Measurements from ENCODE around the gene RCN2.

The RCN2 gene

GRCh38 chr15:76935620-76936019 lies 4.1 kb downstream of the RCN2 start:
- no peak overlapping the region for H3K9ac ChIP-seq (ENCODE audit: low read length)
- peaks cover 67% of the 10 kb centered on the region for H3K36me3 ChIP-seq (ENCODE audit: control insufficient read depth, insufficient read depth, low read length)
- no peaks in the 10 kb centered on the region for H3K9me3 ChIP-seq (ENCODE audit: control insufficient read depth, insufficient read depth, low read depth, low read length)
- H3K4me1 ChIP-seq (ENCODE audit: control insufficient read depth, insufficient read depth, low read length) = peaks cover 12% of the 10 kb centered on the region
- H3K27me3 ChIP-seq (ENCODE audit: control insufficient read depth, insufficient read depth, low read length) = no peaks in the 10 kb centered on the region
- no peak overlapping the region for H3K4me3 ChIP-seq (ENCODE audit: low read depth, low read length)
- H3K27ac ChIP-seq (ENCODE audit: low read depth, low read length) = no peak overlapping the region

GRCh38 chr15:76936671-76937070 lies 5.1 kb downstream of the RCN2 start:
- H3K9me3 ChIP-seq (ENCODE audit: control insufficient read depth, insufficient read depth, low read depth, low read length) = no peaks in the 10 kb centered on the region
- no peak overlapping the region for H3K9ac ChIP-seq (ENCODE audit: low read length)
- peaks cover 8% of the 10 kb centered on the region for H3K4me1 ChIP-seq (ENCODE audit: control insufficient read depth, insufficient read depth, low read length)
- H3K4me3 ChIP-seq (ENCODE audit: low read depth, low read length) = no peak overlapping the region
- no peaks in the 10 kb centered on the region for H3K27me3 ChIP-seq (ENCODE audit: control insufficient read depth, insufficient read depth, low read length)
- H3K36me3 ChIP-seq (ENCODE audit: control insufficient read depth, insufficient read depth, low read length) = peaks cover 67% of the 10 kb centered on the region
- H3K27ac ChIP-seq (ENCODE audit: low read depth, low read length) = no peak overlapping the region

GRCh38 chr15:76938752-76939151 lies 7.2 kb downstream of the RCN2 start:
- peaks cover 65% of the 10 kb centered on the region for H3K36me3 ChIP-seq (ENCODE audit: control insufficient read depth, insufficient read depth, low read length)
- H3K9ac ChIP-seq (ENCODE audit: low read length) = no peak overlapping the region
- no peak overlapping the region for H3K27ac ChIP-seq (ENCODE audit: low read depth, low read length)
- no peak overlapping the region for H3K4me3 ChIP-seq (ENCODE audit: low read depth, low read length)
- peaks cover 7% of the 10 kb centered on the region for H3K4me1 ChIP-seq (ENCODE audit: control insufficient read depth, insufficient read depth, low read length)
- H3K9me3 ChIP-seq (ENCODE audit: control insufficient read depth, insufficient read depth, low read depth, low read length) = no peaks in the 10 kb centered on the region
- H3K27me3 ChIP-seq (ENCODE audit: control insufficient read depth, insufficient read depth, low read length) = no peaks in the 10 kb centered on the region

GRCh38 chr15:76939715-76940114 lies 8.2 kb downstream of the RCN2 start:
- H3K9me3 ChIP-seq (ENCODE audit: control insufficient read depth, insufficient read depth, low read depth, low read length) = no peaks in the 10 kb centered on the region
- H3K4me1 ChIP-seq (ENCODE audit: control insufficient read depth, insufficient read depth, low read length) = peaks cover 7% of the 10 kb centered on the region
- no peak overlapping the region for H3K27ac ChIP-seq (ENCODE audit: low read depth, low read length)
- no peak overlapping the region for H3K4me3 ChIP-seq (ENCODE audit: low read depth, low read length)
- H3K9ac ChIP-seq (ENCODE audit: low read length) = no peak overlapping the region
- H3K36me3 ChIP-seq (ENCODE audit: control insufficient read depth, insufficient read depth, low read length) = peaks cover 64% of the 10 kb centered on the region
- H3K27me3 ChIP-seq (ENCODE audit: control insufficient read depth, insufficient read depth, low read length) = no peaks in the 10 kb centered on the region

- Histone ChIP-seq H3K4me3 (ENCODE audit: low read depth, low read length) (no peak overlapping the region), H3K9me3 (ENCODE audit: control insufficient read depth, insufficient read depth, low read depth, low read length) (no peaks in the 10 kb centered on the region), H3K9ac (ENCODE audit: low read length) (no peak overlapping the region), H3K4me1 (ENCODE audit: control insufficient read depth, insufficient read depth, low read length) (peaks cover 7% of the 10 kb centered on the region), H3K36me3 (ENCODE audit: control insufficient read depth, insufficient read depth, low read length) (peaks cover 65% of the 10 kb centered on the region), H3K27ac (ENCODE audit: low read depth, low read length) (no peak overlapping the region), H3K27me3 (ENCODE audit: control insufficient read depth, insufficient read depth, low read length) (no peaks in the 10 kb centered on the region)
Measured at GRCh38 chr15:76941636-76942035, 10.1 kb downstream of the RCN2 start.

- Histone ChIP-seq H3K27me3 (ENCODE audit: control insufficient read depth, insufficient read depth, low read length) (no peaks in the 10 kb centered on the region), H3K4me1 (ENCODE audit: control insufficient read depth, insufficient read depth, low read length) (peaks cover 7% of the 10 kb centered on the region), H3K9ac (ENCODE audit: low read length) (no peak overlapping the region), H3K27ac (ENCODE audit: low read depth, low read length) (no peak overlapping the region), H3K4me3 (ENCODE audit: low read depth, low read length) (no peak overlapping the region), H3K36me3 (ENCODE audit: control insufficient read depth, insufficient read depth, low read length) (peaks cover 65% of the 10 kb centered on the region), H3K9me3 (ENCODE audit: control insufficient read depth, insufficient read depth, low read depth, low read length) (no peaks in the 10 kb centered on the region)
Measured at GRCh38 chr15:76942331-76942730, 10.8 kb downstream of the RCN2 start.

- no peaks in the 10 kb centered on the region for H3K9me3 ChIP-seq (ENCODE audit: control insufficient read depth, insufficient read depth, low read depth, low read length)
- H3K36me3 ChIP-seq (ENCODE audit: control insufficient read depth, insufficient read depth, low read length) = peaks cover 70% of the 10 kb centered on the region
- H3K4me3 ChIP-seq (ENCODE audit: low read depth, low read length) = no peak overlapping the region
- H3K27me3 ChIP-seq (ENCODE audit: control insufficient read depth, insufficient read depth, low read length) = no peaks in the 10 kb centered on the region
- peaks cover 7% of the 10 kb centered on the region for H3K4me1 ChIP-seq (ENCODE audit: control insufficient read depth, insufficient read depth, low read length)
- H3K27ac ChIP-seq (ENCODE audit: low read depth, low read length) = no peak overlapping the region
- no peak overlapping the region for H3K9ac ChIP-seq (ENCODE audit: low read length)
Measured at GRCh38 chr15:76945494-76946093, 14.0 kb downstream of the RCN2 start.

- H3K4me3 ChIP-seq (ENCODE audit: low read depth, low read length) = no peak overlapping the region
- no peak overlapping the region for H3K9ac ChIP-seq (ENCODE audit: low read length)
- H3K9me3 ChIP-seq (ENCODE audit: control insufficient read depth, insufficient read depth, low read depth, low read length) = no peaks in the 10 kb centered on the region
- peaks cover 75% of the 10 kb centered on the region for H3K36me3 ChIP-seq (ENCODE audit: control insufficient read depth, insufficient read depth, low read length)
- H3K27ac ChIP-seq (ENCODE audit: low read depth, low read length) = no peak overlapping the region
- no peaks in the 10 kb centered on the region for H3K4me1 ChIP-seq (ENCODE audit: control insufficient read depth, insufficient read depth, low read length)
- no peaks in the 10 kb centered on the region for H3K27me3 ChIP-seq (ENCODE audit: control insufficient read depth, insufficient read depth, low read length)
Measured at GRCh38 chr15:76947454-76947853, 15.9 kb downstream of the RCN2 start.

GRCh38 chr15:76951220-76951619 lies 19.7 kb downstream of the RCN2 start:
- Histone ChIP-seq H3K27ac (ENCODE audit: low read depth, low read length) (no peak overlapping the region), H3K4me3 (ENCODE audit: low read depth, low read length) (no peak overlapping the region)

GRCh38 chr15:76953913-76954312 lies 22.4 kb downstream of the RCN2 start:
- Histone ChIP-seq H3K4me3 (ENCODE audit: low read depth, low read length) (no peak overlapping the region), H3K27me3 (ENCODE audit: control insufficient read depth, insufficient read depth, low read length) (no peaks in the 10 kb centered on the region), H3K27ac (ENCODE audit: low read depth, low read length) (no peak overlapping the region), H3K36me3 (ENCODE audit: control insufficient read depth, insufficient read depth, low read length) (peaks cover 18% of the 10 kb centered on the region), H3K9ac (ENCODE audit: low read length) (no peak overlapping the region), H3K4me1 (ENCODE audit: control insufficient read depth, insufficient read depth, low read length) (peaks cover 4% of the 10 kb centered on the region), H3K9me3 (ENCODE audit: control insufficient read depth, insufficient read depth, low read depth, low read length) (no peaks in the 10 kb centered on the region)

More at GRCh38 chr15:76951220-76951619, 19.7 kb downstream of the RCN2 start:
- H3K36me3 ChIP-seq (ENCODE audit: control insufficient read depth, insufficient read depth, low read length) = peaks cover 44% of the 10 kb centered on the region
- no peak overlapping the region for H3K9ac ChIP-seq (ENCODE audit: low read length)
- no peaks in the 10 kb centered on the region for H3K27me3 ChIP-seq (ENCODE audit: control insufficient read depth, insufficient read depth, low read length)
- H3K4me1 ChIP-seq (ENCODE audit: control insufficient read depth, insufficient read depth, low read length) = peaks cover 4% of the 10 kb centered on the region
- no peaks in the 10 kb centered on the region for H3K9me3 ChIP-seq (ENCODE audit: control insufficient read depth, insufficient read depth, low read depth, low read length)

- Histone ChIP-seq H3K4me3 (ENCODE audit: low read depth, low read length) (no peak overlapping the region), H3K4me1 (ENCODE audit: control insufficient read depth, insufficient read depth, low read length) (peaks cover 4% of the 10 kb centered on the region), H3K9ac (ENCODE audit: low read length) (no peak overlapping the region), H3K36me3 (ENCODE audit: control insufficient read depth, insufficient read depth, low read length) (peaks cover 10% of the 10 kb centered on the region; the same call in 1 of the 2 replicates), H3K9me3 (ENCODE audit: control insufficient read depth, insufficient read depth, low read depth, low read length) (no peaks in the 10 kb centered on the region), H3K27ac (ENCODE audit: low read depth, low read length) (no peak overlapping the region), H3K27me3 (ENCODE audit: control insufficient read depth, insufficient read depth, low read length) (no peaks in the 10 kb centered on the region)
Measured at GRCh38 chr15:76954744-76955143, 23.2 kb downstream of the RCN2 start.

All from HUES6 (cell line).